HepG2 (cell line): ENCODE measurements around the gene HAUS5. TPM values are rescaled to one million over a fixed set of nuclear protein-coding genes. Genes with fewer than 3 reads are reported as not detected.

Source experiments
- AKAP8 ChIP-seq: sonication (generic); formaldehyde crosslinking; IDR thresholded peaks from 2 replicates; pipeline ENCODE4 v1.5.1; 2020; ENCODE audit warnings: mild to moderate bottlenecking, missing genetic modification reagents
- ATAD3A ChIP-seq: sonication (generic); formaldehyde crosslinking; IDR thresholded peaks from 2 replicates; pipeline ENCODE4 v1.4.0; 2020; ENCODE audit warnings: missing genetic modification reagents
- ELF3 ChIP-seq: IDR thresholded peaks from 2 replicates; pipeline ENCODE4 v1.6.1; 2016; ENCODE audit warnings: missing genetic modification reagents, missing compliant biosample characterization
- HIVEP1 ChIP-seq: sonication (generic); formaldehyde crosslinking; IDR thresholded peaks from 2 replicates; pipeline ENCODE4 v1.4.0; 2020; ENCODE audit warnings: mild to moderate bottlenecking, missing genetic modification reagents
- POGZ ChIP-seq: sonication (generic); formaldehyde crosslinking; IDR thresholded peaks from 2 replicates; pipeline ENCODE4 v1.4.0; 2020; ENCODE audit warnings: mild to moderate bottlenecking, missing genetic modification reagents
- PTBP1 ChIP-seq: fragments of 200-400 bp; formaldehyde crosslinking; IDR thresholded peaks from 2 replicates; pipeline ENCODE4 v1.6.1; 2018; ENCODE audit warnings: low read length, low read depth; ENCODE audit not compliant: poor library complexity, severe bottlenecking
- SP1 ChIP-seq, 2 experiments: fragments of 450-650 bp in 1 of 2; sonication (generic) in 1 of 2; formaldehyde crosslinking in 1 of 2; IDR thresholded peaks; 2 replicates each; pipeline versions ENCODE4 v1.4.0 to v1.6.1; 2016 to 2020; ENCODE audit warnings: missing genetic modification reagents in 1 of 2
- THYN1 ChIP-seq: sonication (generic); formaldehyde crosslinking; IDR thresholded peaks from 2 replicates; pipeline ENCODE4 v1.8.1; 2023; ENCODE audit warnings: low read depth, mild to moderate bottlenecking, moderate library complexity, missing genetic modification reagents, borderline replicate concordance
- TRIM24 ChIP-seq: sonication (generic); formaldehyde crosslinking; IDR thresholded peaks from 2 replicates; pipeline ENCODE4 v1.8.0; 2022; ENCODE audit warnings: mild to moderate bottlenecking, missing genetic modification reagents
- WIZ ChIP-seq: sonication (generic); formaldehyde crosslinking; IDR thresholded peaks from 2 replicates; pipeline ENCODE4 v1.5.1; 2020; ENCODE audit warnings: mild to moderate bottlenecking, missing genetic modification reagents
- ZFP1 ChIP-seq: IDR thresholded peaks from 2 replicates; pipeline ENCODE4 v1.6.1; 2016
- ZMYM3 ChIP-seq: sonication (generic); formaldehyde crosslinking; IDR thresholded peaks from 2 replicates; pipeline ENCODE4 v1.5.1; 2020; ENCODE audit warnings: mild to moderate bottlenecking, missing genetic modification reagents
- ZNF121 ChIP-seq: sonication (generic); formaldehyde crosslinking; IDR thresholded peaks from 2 replicates; pipeline ENCODE4 v1.5.0; 2020; ENCODE audit warnings: mild to moderate bottlenecking, missing genetic modification reagents
- ZNF274 ChIP-seq: sonication (generic); formaldehyde crosslinking; IDR thresholded peaks from 2 replicates; pipeline ENCODE4 v1.5.1; 2020; ENCODE audit warnings: mild to moderate bottlenecking, missing genetic modification reagents
- ZNF281 ChIP-seq: sonication (generic); formaldehyde crosslinking; IDR thresholded peaks from 2 replicates; pipeline ENCODE4 v1.4.0; 2020; ENCODE audit warnings: missing genetic modification reagents, borderline replicate concordance
- ZNF468 ChIP-seq: sonication (generic); formaldehyde crosslinking; IDR thresholded peaks from 2 replicates; pipeline ENCODE4 v1.8.0; 2022; ENCODE audit warnings: mild to moderate bottlenecking, moderate library complexity, missing genetic modification reagents
- ZNF770 ChIP-seq: sonication (generic); formaldehyde crosslinking; IDR thresholded peaks from 2 replicates; pipeline ENCODE4 v1.5.0; 2020; ENCODE audit warnings: mild to moderate bottlenecking, missing genetic modification reagents
- polyA plus RNA-seq, 8 experiments: library from polyadenylated mRNA; depleted of rRNA in 3 of 8; stranded (reverse) in 7 of 8; unstranded in 1 of 8; fragments of >200 nt; fragmentation: Illumina TruSeq in 4 of 8; extraction: Trizol in 4 of 8; gene quantifications; 2 replicates each; pipeline versions ENCODE4 v1.2.1 to v1.2.3, GENCODE V29; 2011 to 2016; ENCODE audit warnings: low read depth in 4 of 8, missing spikeins in 1 of 8, mixed read lengths in 1 of 8; ENCODE audit not compliant: insufficient read depth in 1 of 8
- total RNA-seq, 5 experiments: library from RNA; depleted of rRNA; stranded (reverse); fragments of >200 nt; fragmentation: Illumina TruSeq; extraction: Trizol; gene quantifications; 2 replicates each; pipeline ENCODE4 v1.2.3, GENCODE V29; 2016; ENCODE audit warnings: low read depth in 1 of 5
- TF ChIP-seq, protein P1 (sequence below): IDR thresholded peaks from 2 replicates; pipeline ENCODE4 v1.6.1; 2016; ENCODE audit warnings: low read depth, control low read depth
- TF ChIP-seq, protein P2 (sequence below): sonication (generic); formaldehyde crosslinking; IDR thresholded peaks from 2 replicates; pipeline ENCODE4 v1.4.0; 2020; ENCODE audit warnings: missing genetic modification reagents, borderline replicate concordance
- TF ChIP-seq, protein P3 (sequence below): sonication (generic); formaldehyde crosslinking; IDR thresholded peaks from 2 replicates; pipeline ENCODE4 v1.5.0; 2020; ENCODE audit warnings: missing genetic modification reagents

The HAUS5 gene
- total and polyA plus RNA-seq, 2 of the 13 experiments (the other 11 are each of a cell fraction or from before 2014, with no cell fraction given): 10.3 to 17.7 TPM

- TF ChIP-seq, protein P1, sequence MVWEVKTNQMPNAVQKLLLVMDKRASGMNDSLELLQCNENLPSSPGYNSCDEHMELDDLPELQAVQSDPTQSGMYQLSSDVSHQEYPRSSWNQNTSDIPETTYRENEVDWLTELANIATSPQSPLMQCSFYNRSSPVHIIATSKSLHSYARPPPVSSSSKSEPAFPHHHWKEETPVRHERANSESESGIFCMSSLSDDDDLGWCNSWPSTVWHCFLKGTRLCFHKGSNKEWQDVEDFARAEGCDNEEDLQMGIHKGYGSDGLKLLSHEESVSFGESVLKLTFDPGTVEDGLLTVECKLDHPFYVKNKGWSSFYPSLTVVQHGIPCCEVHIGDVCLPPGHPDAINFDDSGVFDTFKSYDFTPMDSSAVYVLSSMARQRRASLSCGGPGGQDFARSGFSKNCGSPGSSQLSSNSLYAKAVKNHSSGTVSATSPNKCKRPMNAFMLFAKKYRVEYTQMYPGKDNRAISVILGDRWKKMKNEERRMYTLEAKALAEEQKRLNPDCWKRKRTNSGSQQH (CRISPR knock-in tag): 0 out of 2 replicates have a peak, but pooled peaks have one; percentile 7
- TF ChIP-seq ZFP1 (no peak), ELF3 (CRISPR knock-in tag) (no peak), WIZ (CRISPR knock-in tag) (no peak), ZNF468 (CRISPR knock-in tag) (no peak), PTBP1 (no peak), ZNF281 (no peak), ZNF770 (CRISPR knock-in tag) (peak; percentile 82), SP1 (IDR thresholded peaks at IDR 0.05) (no peak), SP1 (CRISPR knock-in tag; IDR thresholded peaks at IDR 0.05) (no peak), HIVEP1 (CRISPR knock-in tag) (no peak), POGZ (CRISPR knock-in tag) (no peak), ZMYM3 (0 out of 2 replicates have a peak, but pooled peaks have one; percentile 18), THYN1 (CRISPR knock-in tag) (no peak), ATAD3A (CRISPR knock-in tag) (no peak), AKAP8 (no peak), TRIM24 (CRISPR knock-in tag) (no peak), ZNF121 (0 out of 2 replicates have a peak, but pooled peaks have one; percentile 32), ZNF274 (no peak)
- TF ChIP-seq, protein P2, sequence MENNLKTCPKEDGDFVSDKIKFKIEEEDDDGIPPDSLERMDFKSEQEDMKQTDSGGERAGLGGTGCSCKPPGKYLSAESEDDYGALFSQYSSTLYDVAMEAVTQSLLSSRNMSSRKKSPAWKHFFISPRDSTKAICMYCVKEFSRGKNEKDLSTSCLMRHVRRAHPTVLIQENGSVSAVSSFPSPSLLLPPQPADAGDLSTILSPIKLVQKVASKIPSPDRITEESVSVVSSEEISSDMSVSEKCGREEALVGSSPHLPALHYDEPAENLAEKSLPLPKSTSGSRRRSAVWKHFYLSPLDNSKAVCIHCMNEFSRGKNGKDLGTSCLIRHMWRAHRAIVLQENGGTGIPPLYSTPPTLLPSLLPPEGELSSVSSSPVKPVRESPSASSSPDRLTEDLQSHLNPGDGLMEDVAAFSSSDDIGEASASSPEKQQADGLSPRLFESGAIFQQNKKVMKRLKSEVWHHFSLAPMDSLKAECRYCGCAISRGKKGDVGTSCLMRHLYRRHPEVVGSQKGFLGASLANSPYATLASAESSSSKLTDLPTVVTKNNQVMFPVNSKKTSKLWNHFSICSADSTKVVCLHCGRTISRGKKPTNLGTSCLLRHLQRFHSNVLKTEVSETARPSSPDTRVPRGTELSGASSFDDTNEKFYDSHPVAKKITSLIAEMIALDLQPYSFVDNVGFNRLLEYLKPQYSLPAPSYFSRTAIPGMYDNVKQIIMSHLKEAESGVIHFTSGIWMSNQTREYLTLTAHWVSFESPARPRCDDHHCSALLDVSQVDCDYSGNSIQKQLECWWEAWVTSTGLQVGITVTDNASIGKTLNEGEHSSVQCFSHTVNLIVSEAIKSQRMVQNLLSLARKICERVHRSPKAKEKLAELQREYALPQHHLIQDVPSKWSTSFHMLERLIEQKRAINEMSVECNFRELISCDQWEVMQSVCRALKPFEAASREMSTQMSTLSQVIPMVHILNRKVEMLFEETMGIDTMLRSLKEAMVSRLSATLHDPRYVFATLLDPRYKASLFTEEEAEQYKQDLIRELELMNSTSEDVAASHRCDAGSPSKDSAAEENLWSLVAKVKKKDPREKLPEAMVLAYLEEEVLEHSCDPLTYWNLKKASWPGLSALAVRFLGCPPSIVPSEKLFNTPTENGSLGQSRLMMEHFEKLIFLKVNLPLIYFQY (CRISPR knock-in tag): no peak
- TF ChIP-seq, protein P3, sequence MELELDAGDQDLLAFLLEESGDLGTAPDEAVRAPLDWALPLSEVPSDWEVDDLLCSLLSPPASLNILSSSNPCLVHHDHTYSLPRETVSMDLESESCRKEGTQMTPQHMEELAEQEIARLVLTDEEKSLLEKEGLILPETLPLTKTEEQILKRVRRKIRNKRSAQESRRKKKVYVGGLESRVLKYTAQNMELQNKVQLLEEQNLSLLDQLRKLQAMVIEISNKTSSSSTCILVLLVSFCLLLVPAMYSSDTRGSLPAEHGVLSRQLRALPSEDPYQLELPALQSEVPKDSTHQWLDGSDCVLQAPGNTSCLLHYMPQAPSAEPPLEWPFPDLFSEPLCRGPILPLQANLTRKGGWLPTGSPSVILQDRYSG (CRISPR knock-in tag): no peak
Measured at GRCh38 chr19:35612224-35612558, 344 bp upstream of the HAUS5 start (continued).
